HepG2 (cell line): ENCODE results near the gene THOC6. TPM values are rescaled to one million over a fixed set of nuclear protein-coding genes. Genes with fewer than 3 reads are reported as not detected.

ENCODE experiments used
- AKAP8 ChIP-seq: sonication (generic); formaldehyde crosslinking; IDR thresholded peaks from 2 replicates; pipeline ENCODE4 v1.5.1; 2020; ENCODE audit warnings: mild to moderate bottlenecking, missing genetic modification reagents
- CBFB ChIP-seq: sonication (generic); formaldehyde crosslinking; IDR thresholded peaks from 2 replicates; pipeline ENCODE4 v1.4.0; 2020; ENCODE audit warnings: missing genetic modification reagents
- CBX5 ChIP-seq: sonication (generic); formaldehyde crosslinking; IDR thresholded peaks from 2 replicates; pipeline ENCODE4 v1.4.0; 2020; ENCODE audit warnings: missing genetic modification reagents, borderline replicate concordance
- CC2D1A ChIP-seq: sonication (generic); formaldehyde crosslinking; IDR thresholded peaks from 2 replicates; pipeline ENCODE4 v1.8.1; 2023; ENCODE audit warnings: mild to moderate bottlenecking, missing genetic modification reagents
- CEBPG ChIP-seq: IDR thresholded peaks from 2 replicates; pipeline ENCODE4 v1.6.1; 2016
- KDM3A ChIP-seq: IDR thresholded peaks from 2 replicates; pipeline ENCODE4 v1.6.1; 2018; ENCODE audit warnings: low read depth, missing compliant biosample characterization
- KLF16 ChIP-seq, 2 experiments: sonication (generic) in 1 of 2; formaldehyde crosslinking in 1 of 2; IDR thresholded peaks; 2 replicates each; pipeline versions ENCODE4 v1.6.1 to v1.8.0; 2016 to 2023; ENCODE audit warnings: missing genetic modification reagents in 2 of 2, missing compliant biosample characterization in 1 of 2
- MED8 ChIP-seq: sonication (generic); formaldehyde crosslinking; IDR thresholded peaks from 2 replicates; pipeline ENCODE4 v1.8.1; 2023; ENCODE audit warnings: mild to moderate bottlenecking, missing genetic modification reagents; ENCODE audit not compliant: insufficient replicate concordance
- MTF1 ChIP-seq: sonication (generic); formaldehyde crosslinking; IDR thresholded peaks from 2 replicates; pipeline ENCODE4 v1.5.0; 2020; ENCODE audit warnings: missing genetic modification reagents
- NKX3-1 ChIP-seq: sonication (generic); formaldehyde crosslinking; IDR thresholded peaks from 2 replicates; pipeline ENCODE4 v1.5.0; 2020; ENCODE audit warnings: missing genetic modification reagents
- RBAK ChIP-seq: sonication (generic); formaldehyde crosslinking; IDR thresholded peaks from 2 replicates; pipeline ENCODE4 v1.5.1; 2020; ENCODE audit warnings: mild to moderate bottlenecking, missing genetic modification reagents
- SNAPC5 ChIP-seq: sonication (generic); formaldehyde crosslinking; IDR thresholded peaks from 2 replicates; pipeline ENCODE4 v1.8.1; 2023; ENCODE audit warnings: mild to moderate bottlenecking, missing genetic modification reagents, borderline replicate concordance
- ZBTB3 ChIP-seq: sonication (generic); formaldehyde crosslinking; IDR thresholded peaks from 2 replicates; pipeline ENCODE4 v1.4.0; 2020; ENCODE audit warnings: low read depth, mild to moderate bottlenecking, moderate library complexity, missing genetic modification reagents, borderline replicate concordance
- ZMAT3 ChIP-seq: sonication (generic); formaldehyde crosslinking; conservative IDR thresholded peaks from 2 replicates; pipeline ENCODE4 v1.7.0; 2021; ENCODE audit warnings: missing genetic modification reagents
- ZNF18 ChIP-seq: sonication (generic); formaldehyde crosslinking; IDR thresholded peaks from 2 replicates; pipeline ENCODE4 v1.8.0; 2022; ENCODE audit warnings: mild to moderate bottlenecking, missing genetic modification reagents; ENCODE audit not compliant: insufficient replicate concordance
- ZNF235 ChIP-seq: sonication (generic); formaldehyde crosslinking; IDR thresholded peaks from 2 replicates; pipeline ENCODE4 v1.8.1; 2023; ENCODE audit warnings: mild to moderate bottlenecking, missing genetic modification reagents, borderline replicate concordance
- ZSCAN22 ChIP-seq: sonication (generic); formaldehyde crosslinking; IDR thresholded peaks from 2 replicates; pipeline ENCODE4 v1.4.0; 2020; ENCODE audit warnings: mild to moderate bottlenecking, missing genetic modification reagents
- ZXDC ChIP-seq: sonication (generic); formaldehyde crosslinking; IDR thresholded peaks from 2 replicates; pipeline ENCODE4 v1.5.0; 2020; ENCODE audit warnings: mild to moderate bottlenecking, missing genetic modification reagents
- polyA plus RNA-seq, 8 experiments: library from polyadenylated mRNA; depleted of rRNA in 3 of 8; stranded (reverse) in 7 of 8; unstranded in 1 of 8; fragments of >200 nt; fragmentation: Illumina TruSeq in 4 of 8; extraction: Trizol in 4 of 8; gene quantifications; 2 replicates each; pipeline versions ENCODE4 v1.2.1 to v1.2.3, GENCODE V29; 2011 to 2016; ENCODE audit warnings: low read depth in 4 of 8, missing spikeins in 1 of 8, mixed read lengths in 1 of 8; ENCODE audit not compliant: insufficient read depth in 1 of 8
- total RNA-seq, 5 experiments: library from RNA; depleted of rRNA; stranded (reverse); fragments of >200 nt; fragmentation: Illumina TruSeq; extraction: Trizol; gene quantifications; 2 replicates each; pipeline ENCODE4 v1.2.3, GENCODE V29; 2016; ENCODE audit warnings: low read depth in 1 of 5
- TF ChIP-seq, protein P1 (sequence below): sonication (generic); formaldehyde crosslinking; IDR thresholded peaks from 2 replicates; pipeline ENCODE4 v1.8.0; 2022; ENCODE audit warnings: mild to moderate bottlenecking, missing genetic modification reagents, moderate library complexity
- TF ChIP-seq, protein P2 (sequence below): IDR thresholded peaks from 2 replicates; pipeline ENCODE4 v1.6.1; 2016; ENCODE audit warnings: low read depth

THOC6 gene
- total and polyA plus RNA-seq, 2 of the 13 experiments (the other 11 are each of a cell fraction or from before 2014, with no cell fraction given): 32.1 to 37.0 TPM

DNA sequence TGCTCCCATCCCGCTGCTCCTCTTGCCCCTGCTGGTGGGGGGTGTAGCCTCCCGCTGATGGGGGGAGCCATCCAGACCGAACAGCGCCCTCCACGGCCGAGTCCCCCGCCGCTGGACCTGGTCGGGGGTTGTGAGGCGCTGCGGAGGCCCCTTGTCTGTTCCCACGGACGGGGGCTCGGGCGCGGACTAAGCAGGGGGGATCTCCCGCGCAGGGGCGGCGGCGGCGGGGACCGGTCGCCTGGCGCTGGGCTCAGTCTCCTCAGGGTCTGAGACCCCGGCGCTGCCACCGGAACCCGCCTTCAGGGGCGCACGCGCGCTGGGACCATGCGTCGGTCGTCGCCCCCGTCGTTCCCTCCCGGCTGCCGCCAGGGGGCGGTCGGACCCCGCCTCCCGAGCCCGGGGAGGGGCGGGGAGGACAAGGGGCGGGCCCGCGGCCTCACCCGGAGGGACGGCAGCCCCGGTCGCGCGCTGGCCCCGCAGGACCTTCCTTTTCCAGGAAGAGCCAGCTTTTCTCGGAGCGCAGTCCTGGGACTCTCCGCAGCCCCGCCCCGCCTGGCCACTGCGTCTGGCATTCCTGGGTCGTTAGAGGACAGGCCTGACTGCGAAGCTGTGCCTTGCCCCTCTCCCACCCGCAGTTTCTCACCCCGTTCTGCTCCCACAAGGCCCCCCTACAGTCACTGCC, 35.3 kb downstream of the THOC6 start (continued):
- TF ChIP-seq, protein P1, sequence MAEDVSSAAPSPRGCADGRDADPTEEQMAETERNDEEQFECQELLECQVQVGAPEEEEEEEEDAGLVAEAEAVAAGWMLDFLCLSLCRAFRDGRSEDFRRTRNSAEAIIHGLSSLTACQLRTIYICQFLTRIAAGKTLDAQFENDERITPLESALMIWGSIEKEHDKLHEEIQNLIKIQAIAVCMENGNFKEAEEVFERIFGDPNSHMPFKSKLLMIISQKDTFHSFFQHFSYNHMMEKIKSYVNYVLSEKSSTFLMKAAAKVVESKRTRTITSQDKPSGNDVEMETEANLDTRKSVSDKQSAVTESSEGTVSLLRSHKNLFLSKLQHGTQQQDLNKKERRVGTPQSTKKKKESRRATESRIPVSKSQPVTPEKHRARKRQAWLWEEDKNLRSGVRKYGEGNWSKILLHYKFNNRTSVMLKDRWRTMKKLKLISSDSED (CRISPR knock-in tag): no peak
- no peak for TF ChIP-seq AKAP8 (CRISPR knock-in tag)
- TF ChIP-seq MTF1 (CRISPR knock-in tag): no peak
- no peak; the same call in 1 of the 2 replicates for TF ChIP-seq ZBTB3 (CRISPR knock-in tag)
- TF ChIP-seq NKX3-1 (CRISPR knock-in tag): 0 out of 2 replicates have a peak, but pooled peaks have one; percentile 17
- TF ChIP-seq CC2D1A (CRISPR knock-in tag): no peak
- TF ChIP-seq KDM3A (CRISPR knock-in tag): no peak
- TF ChIP-seq CBX5 (CRISPR knock-in tag): no peak
- TF ChIP-seq MED8 (CRISPR knock-in tag): peak; percentile 53
- TF ChIP-seq ZXDC: 0 out of 2 replicates have a peak, but pooled peaks have one; percentile 21
- TF ChIP-seq KLF16 (CRISPR knock-in tag; IDR thresholded peaks at IDR 0.05): peak in 1 of 2 experiments; percentile 74; a peak in 2 of 4 replicates
- peak; percentile 68 for TF ChIP-seq ZNF18 (CRISPR knock-in tag)
- peak; percentile 89; the same call in 1 of the 2 replicates for TF ChIP-seq ZNF235 (CRISPR knock-in tag)
- TF ChIP-seq CEBPG: no peak; the same call in 1 of the 2 replicates
- TF ChIP-seq, protein P2, sequence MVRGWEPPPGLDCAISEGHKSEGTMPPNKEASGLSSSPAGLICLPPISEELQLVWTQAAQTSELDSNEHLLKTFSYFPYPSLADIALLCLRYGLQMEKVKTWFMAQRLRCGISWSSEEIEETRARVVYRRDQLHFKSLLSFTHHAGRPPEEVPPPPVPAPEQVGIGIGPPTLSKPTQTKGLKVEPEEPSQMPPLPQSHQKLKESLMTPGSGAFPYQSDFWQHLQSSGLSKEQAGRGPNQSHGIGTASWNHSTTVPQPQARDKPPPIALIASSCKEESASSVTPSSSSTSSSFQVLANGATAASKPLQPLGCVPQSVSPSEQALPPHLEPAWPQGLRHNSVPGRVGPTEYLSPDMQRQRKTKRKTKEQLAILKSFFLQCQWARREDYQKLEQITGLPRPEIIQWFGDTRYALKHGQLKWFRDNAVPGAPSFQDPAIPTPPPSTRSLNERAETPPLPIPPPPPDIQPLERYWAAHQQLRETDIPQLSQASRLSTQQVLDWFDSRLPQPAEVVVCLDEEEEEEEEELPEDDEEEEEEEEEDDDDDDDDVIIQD (CRISPR knock-in tag): no peak
- TF ChIP-seq CBFB (CRISPR knock-in tag): no peak
- TF ChIP-seq ZSCAN22 (CRISPR knock-in tag): no peak
- TF ChIP-seq SNAPC5 (CRISPR knock-in tag): no peak
- TF ChIP-seq ZMAT3: no peak
- TF ChIP-seq RBAK (CRISPR knock-in tag): no peak
